Measurements from ENCODE around the gene OR2V2.

OR2V2 gene

GRCh38 chr5:181118369-181118768 lies 29.0 kb upstream of the OR2V2 start:
- TF ChIP-seq REST (IDR thresholded peaks at IDR 0.05; ENCODE audit: insufficient read depth in 1 of 2, low read depth in 2 of 2, low read length in 2 of 2), result no peak

GRCh38 chr5:181119105-181119504 lies 28.3 kb upstream of the OR2V2 start:
- TF ChIP-seq SIN3A (IDR thresholded peaks at IDR 0.05; ENCODE audit: borderline replicate concordance, insufficient read depth, low read length) (no peak), POLR2AphosphoS5 (IDR thresholded peaks at IDR 0.05; ENCODE audit: low read depth, low read length) (no peak), REST (IDR thresholded peaks at IDR 0.05; ENCODE audit: insufficient read depth in 1 of 2, low read depth in 2 of 2, low read length in 2 of 2) (no peak), FOXP2 (optimal IDR thresholded peaks at IDR 0.05; ENCODE audit: borderline replicate concordance, extremely low read depth, extremely low read length, insufficient read depth) (no peak), TAF1 (IDR thresholded peaks at IDR 0.05; ENCODE audit: borderline replicate concordance, insufficient read depth, low read length) (no peak)

- TF ChIP-seq TAF1 (IDR thresholded peaks at IDR 0.05; ENCODE audit: borderline replicate concordance, insufficient read depth, low read length), result no peak
- TF ChIP-seq FOXP2 (optimal IDR thresholded peaks at IDR 0.05; ENCODE audit: borderline replicate concordance, extremely low read depth, extremely low read length, insufficient read depth), result no peak
- no peak for TF ChIP-seq REST (IDR thresholded peaks at IDR 0.05; ENCODE audit: insufficient read depth in 1 of 2, low read depth in 2 of 2, low read length in 2 of 2)
- TF ChIP-seq SIN3A (IDR thresholded peaks at IDR 0.05; ENCODE audit: borderline replicate concordance, insufficient read depth, low read length), result no peak
- TF ChIP-seq POLR2AphosphoS5 (IDR thresholded peaks at IDR 0.05; ENCODE audit: low read depth, low read length), result no peak
Measured at GRCh38 chr5:181120306-181120705, 27.1 kb upstream of the OR2V2 start.

GRCh38 chr5:181120761-181121160 lies 26.6 kb upstream of the OR2V2 start:
- TF ChIP-seq SIN3A (IDR thresholded peaks at IDR 0.05; ENCODE audit: borderline replicate concordance, insufficient read depth, low read length) (no peak), REST (IDR thresholded peaks at IDR 0.05; ENCODE audit: insufficient read depth in 1 of 2, low read depth in 2 of 2, low read length in 2 of 2) (no peak), TAF1 (IDR thresholded peaks at IDR 0.05; ENCODE audit: borderline replicate concordance, insufficient read depth, low read length) (no peak), POLR2AphosphoS5 (IDR thresholded peaks at IDR 0.05; ENCODE audit: low read depth, low read length) (no peak), FOXP2 (optimal IDR thresholded peaks at IDR 0.05; ENCODE audit: borderline replicate concordance, extremely low read depth, extremely low read length, insufficient read depth) (no peak)

Data from PFSK-1 (cell line).